Activated CD4-positive, alpha-beta T cell treated with anti-CD3 and anti-CD28 coated beads, Interleukin-10, Interleukin-2, amounts not matched to agents 100 ng/mL and 50 ng/mL, durations not matched to agents 16 hours and 8 hours (primary cell): ENCODE results near the gene SWT1.
A peak's percentile ranks its signal among the peaks of the same experiment; 100 is the strongest.
"Not testable (repeated sequence)": the region's sequence is repeated elsewhere in the genome, so short reads cannot be mapped to it uniquely, and the experiment has no call there.

ENCODE experiments used
- DNase-seq: peaks from one replicate; pipeline ENCODE4 v3.0.0-alpha.2; 2020

SWT1 gene

DNA sequence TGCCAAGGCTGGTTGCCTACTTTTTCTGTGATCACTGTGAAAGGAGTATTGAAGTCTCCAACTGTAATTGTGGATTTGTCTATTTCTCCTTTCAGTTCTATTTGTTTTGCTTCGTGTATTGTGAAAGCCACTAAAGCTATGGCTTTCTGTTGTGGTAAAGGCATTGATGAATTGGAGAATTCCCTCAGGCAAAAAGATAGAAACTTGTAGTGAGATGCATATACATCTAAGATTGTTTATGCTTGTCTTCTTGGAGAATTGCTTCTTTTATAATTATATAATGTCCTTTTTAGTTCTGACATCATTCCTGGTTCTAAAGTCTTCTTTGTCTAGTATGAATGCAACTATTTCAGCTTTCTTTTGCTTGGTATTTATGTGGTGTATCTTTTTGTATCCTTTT is 36.8 kb downstream of the SWT1 start:
- no peak for DNase-seq

DNA sequence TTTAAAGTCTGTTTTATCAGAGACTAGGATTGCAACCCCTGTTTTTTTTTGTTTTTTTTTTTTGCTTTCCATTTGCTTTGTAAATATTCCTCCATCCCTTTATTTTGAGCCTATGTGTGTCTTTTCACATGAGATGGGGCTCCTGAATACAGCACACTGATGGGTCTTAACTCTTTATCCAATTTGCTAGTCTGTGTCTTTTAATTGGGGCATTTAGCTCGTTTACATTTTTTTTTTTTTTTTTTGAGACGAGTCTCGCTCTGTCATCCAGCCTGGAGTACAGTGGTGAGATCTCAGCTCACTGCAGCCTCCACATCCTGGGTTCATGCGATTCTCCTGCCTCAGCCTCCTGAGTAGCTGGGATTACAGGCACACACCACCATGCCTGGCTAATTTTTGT is 41.7 kb downstream of the SWT1 start:
- not testable (repeated sequence) for DNase-seq

DNA sequence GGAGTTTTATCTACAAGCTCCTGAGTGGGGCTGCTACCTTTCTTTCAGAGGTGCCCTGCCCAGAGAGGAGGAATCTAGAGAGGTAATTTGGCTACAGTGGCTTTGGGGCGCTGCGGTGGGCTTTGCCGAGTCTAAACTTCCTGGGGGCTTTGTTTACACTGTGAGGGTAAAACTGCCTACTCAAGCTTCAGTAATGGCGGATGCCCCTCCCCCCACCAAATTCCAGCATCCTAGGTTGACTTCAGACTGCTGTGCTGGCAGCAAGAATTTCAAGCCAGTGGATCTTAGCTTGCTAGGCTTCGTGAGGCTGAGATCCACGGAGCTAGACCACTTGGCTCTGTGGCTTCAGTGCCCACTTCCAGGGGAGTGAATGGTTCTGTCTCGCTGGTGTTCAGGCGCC is 43.9 kb downstream of the SWT1 start:
- no peak for DNase-seq

DNA sequence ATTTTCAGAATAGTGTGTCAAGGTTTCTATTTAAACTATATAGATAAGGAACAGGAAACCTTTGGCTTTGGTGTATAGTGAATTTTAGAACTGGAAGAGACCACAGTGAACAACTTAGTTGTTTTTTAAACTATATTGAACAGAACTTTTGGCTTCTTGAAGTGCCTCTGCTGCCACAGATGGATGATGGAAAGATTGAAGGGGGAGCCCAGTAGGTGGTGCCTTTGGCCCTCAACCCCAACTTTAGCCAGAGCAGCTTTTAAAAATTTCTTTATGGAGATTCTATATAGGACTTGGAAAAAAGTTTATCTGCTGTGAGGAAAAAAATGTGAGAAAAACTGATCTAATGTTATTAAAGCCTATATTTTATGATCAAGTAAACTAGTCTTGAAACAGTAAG is 50.2 kb downstream of the SWT1 start:
- DNase-seq = no peak

DNA sequence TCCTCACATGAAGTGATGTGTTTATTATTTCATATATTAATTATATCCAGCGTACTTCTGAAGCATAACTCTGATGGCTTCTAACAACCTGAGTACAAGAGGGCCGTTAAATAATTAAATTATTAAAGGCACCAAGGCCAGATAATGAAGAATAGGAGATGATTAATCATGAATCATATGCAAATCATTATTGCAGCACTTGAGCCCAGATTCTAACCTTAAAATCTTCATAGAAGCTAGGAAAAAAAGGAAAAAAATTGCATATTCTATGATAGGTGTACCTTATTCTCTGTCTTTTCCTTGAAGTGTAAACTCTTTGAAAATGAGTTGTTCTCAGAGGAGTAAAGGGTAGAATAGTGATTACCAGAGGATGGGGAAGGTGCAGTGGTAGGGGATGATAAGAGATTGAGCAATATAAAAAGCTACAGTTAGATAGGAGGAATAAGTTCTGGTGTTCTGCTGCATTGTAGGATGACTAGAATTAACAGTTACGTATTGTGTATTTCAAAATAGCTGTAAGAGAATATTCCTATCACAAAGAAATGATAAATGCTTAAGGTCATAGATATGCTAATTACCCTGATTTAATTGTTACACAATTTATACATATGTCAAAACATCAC is 51.1 kb downstream of the SWT1 start:
- DNase-seq = no peak

DNA sequence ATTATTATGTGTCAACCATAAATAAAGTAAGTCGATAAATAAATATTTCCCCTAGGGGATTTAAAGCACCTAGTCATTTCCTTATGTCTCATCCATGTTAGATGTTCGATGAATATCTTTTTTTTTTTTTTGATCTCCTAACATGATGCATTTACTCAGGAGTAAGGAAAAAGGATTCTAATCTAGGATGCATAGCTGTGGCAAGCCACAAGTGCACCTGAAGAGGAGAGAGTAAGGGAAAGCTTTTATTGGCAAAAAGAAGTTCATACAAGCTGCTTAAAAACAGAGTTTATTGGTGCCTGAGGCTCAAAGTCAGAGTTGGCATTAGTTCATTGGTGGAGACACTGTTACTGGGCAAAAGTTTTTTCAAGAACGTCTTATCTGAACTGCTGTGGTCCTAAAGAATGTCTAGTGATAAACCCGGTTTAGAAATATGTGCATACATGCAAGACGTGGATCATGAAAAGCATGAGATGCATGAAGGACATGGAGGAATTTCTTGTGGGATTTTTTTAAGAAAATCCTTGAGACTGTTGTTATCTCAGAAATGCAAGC is 51.7 kb downstream of the SWT1 start:
- DNase-seq = no peak

DNA sequence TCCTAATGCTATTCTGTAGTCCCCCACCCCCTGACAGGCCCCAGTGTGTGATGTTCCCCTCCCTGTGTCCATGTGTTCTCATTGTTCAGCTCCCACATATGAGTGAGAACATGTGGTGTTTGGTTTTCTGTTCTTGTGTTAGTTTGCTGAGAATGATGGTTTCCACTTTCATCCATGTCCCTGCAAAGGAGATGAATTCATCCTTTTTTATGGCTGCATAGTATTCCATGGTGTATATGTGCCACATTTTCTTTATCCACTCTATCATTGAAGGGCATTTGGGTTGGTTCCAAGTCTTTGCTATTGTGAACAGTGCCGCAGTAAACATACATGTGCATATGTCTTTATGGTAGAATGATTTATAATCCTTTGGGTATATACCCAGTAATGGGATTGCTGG is 52.4 kb downstream of the SWT1 start:
- not testable (repeated sequence) for DNase-seq

DNA sequence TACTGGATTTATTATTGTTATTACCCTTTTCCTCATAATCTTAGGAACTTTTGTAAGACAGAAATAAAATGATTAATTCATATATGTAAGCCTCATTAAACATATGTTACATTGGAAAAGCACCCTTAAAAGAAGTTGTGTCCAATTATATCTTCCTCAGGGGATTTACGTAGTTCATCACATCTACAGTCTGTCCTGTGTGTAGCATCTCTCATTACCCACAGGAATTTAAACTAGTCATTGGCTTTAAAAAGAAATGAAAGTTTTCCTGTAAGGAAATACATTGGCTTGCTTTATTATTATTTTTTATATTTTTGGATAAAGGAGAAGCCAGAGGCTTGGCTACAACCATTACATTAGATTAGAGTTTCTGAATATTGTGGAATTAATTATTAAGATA is 56.1 kb downstream of the SWT1 start:
- no peak for DNase-seq

DNA sequence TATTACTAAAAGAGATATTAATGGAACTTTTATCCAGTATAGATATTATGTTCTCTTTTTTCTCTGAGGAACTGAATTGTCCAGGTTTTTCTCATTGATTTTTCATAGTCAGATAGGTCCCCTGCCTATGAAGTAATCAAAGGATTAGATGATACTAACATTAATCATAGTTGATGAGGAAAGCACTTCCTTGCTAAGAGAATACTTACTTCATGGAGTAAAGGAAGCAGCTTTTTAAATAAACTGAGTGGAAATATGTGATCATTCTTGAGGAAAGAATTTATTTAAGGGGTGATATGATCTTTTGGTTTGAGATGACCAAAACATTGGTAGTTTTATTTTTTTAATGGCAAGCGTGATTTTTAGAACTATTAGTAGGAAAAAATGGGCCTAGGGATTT is 58.9 kb downstream of the SWT1 start:
- no peak for DNase-seq

DNA sequence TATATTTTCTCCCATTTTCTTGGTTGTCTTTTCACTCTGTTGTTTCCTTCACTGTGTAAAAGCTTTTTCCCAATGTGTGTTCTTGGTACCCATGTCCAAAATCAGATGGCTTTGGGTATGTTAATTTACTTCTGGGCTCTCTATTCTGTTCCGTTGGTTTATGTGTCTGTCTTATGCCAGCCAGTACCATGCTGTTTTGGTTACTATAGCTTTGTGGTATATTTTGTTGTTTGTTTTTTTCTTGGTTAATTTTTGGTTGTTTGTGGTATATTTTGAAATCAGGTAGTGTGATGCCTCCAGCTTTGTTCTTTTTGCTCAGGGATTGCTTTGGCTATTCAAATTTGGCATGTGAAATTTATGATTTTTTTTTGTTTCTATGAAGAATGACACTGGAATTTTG is 67.2 kb downstream of the SWT1 start:
- DNase-seq = no peak

DNA sequence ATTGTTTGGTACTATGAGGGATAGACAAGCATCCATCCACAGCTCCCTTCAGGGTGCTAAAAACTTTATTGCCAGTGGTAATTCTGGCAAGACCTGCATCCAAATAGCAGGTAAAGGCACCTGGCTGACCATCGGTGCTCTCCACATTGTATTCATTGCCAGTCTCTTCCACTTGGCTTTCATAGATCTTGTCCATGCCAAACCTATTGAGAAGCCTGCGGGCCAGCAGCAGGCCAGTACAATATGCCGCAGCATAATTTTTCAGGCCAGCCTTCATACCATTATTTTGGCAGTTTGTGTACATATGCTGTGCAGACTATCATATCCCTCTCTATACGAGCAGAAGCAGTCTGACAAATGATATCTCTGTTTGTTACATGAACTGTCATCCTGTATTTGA is 70.2 kb downstream of the SWT1 start:
- DNase-seq = no peak

DNA sequence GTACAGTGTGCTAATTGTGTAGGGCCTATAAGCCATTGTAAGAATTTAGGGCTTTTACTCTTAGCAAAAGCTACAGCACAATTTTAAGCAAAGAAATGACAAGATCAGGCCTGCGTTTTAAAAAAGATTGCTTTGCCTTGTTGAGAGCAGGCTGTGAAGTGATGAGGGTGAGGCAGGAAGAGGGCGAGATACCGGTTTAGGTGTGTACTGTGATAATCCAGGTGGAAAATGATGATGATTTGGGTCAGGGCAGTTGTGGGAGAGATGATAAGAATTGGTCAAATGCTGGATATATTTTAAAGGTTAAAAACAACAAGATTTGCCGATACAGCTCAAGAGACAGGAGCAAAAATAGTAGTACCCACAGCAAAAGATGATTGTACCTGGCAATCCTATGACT is 72.0 kb downstream of the SWT1 start:
- no peak for DNase-seq

DNA sequence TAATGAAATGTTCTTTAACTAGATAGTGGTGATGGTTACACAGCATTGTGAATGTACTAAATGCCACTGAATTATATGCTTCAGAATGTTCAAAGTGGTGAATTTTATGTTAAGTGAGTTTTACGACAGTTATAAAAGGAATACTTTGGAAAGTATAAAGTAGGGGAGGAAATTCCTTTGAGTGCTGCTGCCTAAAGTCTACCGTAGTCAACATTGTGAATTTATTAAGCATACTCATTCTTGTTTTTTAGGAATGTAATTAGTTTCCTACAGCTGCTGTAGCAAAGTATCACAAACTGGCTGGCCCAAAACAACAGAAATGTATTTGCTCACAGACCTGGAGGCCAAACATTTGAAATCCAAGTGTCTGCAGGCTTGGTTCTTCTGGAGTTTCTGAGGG is 73.0 kb downstream of the SWT1 start:
- DNase-seq = no peak

DNA sequence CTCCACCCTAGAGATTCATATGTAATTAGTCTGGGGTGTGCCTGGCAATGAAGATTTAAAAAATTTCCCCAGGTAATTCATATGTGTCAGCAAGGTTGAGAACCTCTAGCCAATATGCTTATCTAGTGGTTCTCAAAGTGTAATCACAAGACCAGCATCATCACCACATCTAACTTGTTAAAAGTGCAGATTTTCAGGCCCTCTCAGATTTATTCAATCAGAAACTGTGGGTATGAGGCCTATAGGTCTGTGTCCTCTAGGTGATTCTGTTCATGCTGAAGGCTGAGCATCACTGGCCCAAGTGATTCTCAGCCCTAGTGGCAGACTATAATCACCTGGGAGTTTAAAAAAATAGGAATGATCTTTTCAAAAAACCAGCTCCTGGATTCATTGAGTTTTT is 75.9 kb downstream of the SWT1 start:
- no peak for DNase-seq

DNA sequence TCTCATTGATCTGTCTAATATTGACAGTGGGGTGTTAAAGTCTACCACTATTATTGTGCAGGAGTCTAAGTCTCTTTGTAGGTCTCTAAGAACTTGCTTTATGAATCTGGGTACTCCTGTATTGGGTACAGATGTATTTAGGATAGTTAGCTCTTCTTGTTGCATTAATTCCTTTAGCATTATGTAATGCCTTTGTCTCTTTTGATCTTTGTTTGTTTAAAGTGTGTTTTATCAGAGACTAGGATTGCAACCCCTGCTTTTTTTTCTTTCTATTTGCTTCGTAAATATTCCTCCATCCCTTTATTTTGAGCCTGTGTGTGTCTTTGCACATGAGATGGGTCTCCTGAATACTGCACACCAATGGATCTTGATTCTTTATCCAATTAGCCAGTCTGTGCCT is 77.2 kb downstream of the SWT1 start:
- not testable (repeated sequence) for DNase-seq

DNA sequence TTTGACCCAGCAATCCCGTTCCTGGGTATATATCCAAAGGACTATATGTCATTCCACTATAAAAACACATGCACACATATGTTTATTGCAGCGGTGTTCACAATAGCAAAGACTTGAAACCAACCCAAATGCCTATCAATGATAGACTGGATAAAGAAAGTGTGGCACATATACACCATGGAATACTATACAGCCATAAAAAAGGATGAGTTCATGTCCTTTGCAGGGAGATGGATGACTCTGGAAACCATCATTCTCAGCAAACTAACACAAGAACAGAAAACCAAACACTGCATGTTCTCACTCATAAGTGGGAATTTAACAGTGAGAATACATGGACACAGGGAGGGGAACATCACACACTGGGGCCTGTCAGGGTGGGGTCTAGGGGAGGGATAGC is 80.2 kb downstream of the SWT1 start:
- not testable (repeated sequence) for DNase-seq

DNA sequence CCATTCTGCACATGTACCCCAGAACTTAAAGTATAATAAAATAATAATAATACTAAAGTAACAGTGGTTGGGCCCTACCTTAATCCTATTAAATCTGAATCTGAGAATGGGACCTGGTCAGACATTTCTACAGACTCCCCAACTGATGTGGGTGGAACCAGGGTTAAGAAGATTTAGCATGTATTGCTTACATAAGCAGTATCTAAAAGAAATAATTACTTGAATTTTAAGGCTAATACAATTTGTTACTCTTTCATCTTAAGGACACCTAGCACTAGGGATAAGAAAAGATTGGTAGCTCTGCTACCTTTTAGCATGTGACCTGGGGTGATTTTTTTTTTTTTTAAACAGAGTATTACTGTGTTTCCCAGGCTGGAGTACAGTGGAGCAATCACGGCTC is 80.7 kb downstream of the SWT1 start:
- no peak for DNase-seq

DNA sequence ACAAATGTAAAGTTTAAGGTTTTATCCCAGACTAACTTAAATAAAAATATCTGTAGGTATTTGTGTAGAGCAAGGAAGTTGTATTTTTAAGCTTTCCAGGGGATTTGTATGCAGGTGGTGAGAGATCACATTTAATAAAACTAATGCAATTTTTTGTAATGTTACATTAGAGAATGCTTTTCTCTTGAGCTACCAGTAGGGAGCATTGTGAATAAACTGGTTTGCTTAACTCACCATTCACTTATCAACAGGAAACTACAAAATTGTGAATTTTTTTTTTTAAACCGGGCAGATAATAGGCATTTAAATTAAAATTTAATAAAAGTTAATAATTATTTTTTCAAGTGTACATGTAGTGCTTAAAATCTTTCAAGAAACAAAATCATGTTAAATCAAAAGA is 81.5 kb downstream of the SWT1 start:
- DNase-seq = no peak

DNA sequence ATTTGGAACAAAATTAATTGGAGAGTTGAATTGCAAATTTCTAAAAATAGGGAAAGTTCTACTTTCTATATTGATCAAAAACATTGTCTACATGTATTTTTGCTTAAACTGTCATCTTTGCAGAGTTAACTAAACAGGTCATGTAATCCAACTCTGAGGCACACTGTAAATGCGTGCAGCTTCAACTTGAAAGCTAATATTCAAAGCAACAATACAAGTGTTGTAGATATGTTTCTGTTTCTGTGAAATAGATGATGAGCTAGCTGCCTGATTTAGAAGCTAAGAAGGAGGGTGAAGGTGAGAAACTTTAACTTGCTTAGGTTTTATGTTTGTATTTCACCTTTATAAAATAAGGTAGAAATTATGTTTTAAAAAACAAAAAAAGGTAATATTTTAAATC is 82.9 kb downstream of the SWT1 start:
- DNase-seq = no peak

DNA sequence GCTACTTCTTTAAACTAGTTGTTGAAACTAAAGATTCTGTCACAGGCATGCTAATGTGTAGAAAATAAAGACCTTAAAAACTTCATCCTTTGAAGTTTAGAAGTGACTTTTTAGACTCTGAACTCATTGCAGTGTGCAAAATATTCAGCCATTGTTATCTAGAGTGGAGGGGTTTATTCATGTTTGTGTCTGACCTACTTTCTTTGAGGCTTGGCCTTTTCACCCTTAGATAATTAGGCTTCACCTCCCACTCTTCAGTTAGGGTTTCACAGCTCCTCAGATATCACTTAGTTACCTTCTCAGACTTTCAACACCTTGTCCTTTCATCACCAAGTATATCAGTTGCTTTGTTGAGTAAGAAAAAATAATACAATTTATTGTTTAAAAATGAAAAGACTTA is 84.2 kb downstream of the SWT1 start:
- DNase-seq = no peak

DNA sequence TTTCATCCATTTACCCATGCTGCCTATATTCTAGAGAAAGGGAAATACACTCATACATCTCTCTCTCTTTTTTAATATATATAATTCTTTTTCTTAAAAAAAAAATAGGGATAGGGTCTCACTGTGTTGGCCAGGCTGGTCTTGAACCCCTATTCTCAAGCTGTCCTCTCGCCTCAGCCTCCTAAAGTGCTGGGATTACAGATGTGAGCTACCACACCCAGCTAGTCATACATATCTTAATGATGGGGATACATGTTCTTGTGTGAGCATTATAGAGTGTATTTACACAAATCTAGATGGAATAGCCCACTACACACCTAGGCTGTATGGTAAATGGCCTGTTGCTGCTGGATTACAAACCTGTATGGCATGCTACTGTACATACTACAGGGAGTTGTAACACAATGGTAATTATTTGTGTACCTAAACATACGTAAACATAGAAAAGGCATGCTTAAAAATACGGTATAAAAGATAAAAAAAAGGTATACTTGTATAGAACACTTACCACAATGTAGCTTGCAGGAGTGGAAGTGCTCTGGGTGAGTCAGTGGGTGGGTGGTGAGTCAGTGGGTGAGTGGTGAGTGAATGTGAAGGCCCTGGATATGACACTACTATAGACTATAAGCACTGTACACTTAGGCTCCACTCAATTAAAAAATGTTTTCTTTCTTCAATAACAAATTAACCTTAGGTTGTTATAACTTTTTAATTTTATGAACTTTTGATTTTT is 87.2 kb downstream of the SWT1 start:
- peak; percentile 29 for DNase-seq

DNA sequence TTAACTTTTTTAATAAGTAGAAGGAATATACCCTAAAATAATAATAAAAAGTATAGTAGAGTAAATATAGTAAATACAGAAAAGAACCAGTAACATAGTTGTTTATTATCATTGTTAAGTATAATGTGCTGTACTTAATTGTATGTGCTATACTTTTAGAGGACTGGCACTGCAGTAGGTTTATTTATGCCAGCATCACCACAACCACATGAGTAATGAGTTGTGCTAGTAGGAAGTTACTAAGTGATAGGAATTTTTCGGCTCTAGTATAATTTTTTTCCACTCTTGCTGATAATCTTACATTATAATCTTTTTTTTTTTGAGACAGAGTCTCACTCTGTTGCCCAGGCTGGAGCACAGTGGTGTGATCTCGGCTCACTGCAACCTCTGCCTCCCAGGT is 88.5 kb downstream of the SWT1 start:
- no peak for DNase-seq

DNA sequence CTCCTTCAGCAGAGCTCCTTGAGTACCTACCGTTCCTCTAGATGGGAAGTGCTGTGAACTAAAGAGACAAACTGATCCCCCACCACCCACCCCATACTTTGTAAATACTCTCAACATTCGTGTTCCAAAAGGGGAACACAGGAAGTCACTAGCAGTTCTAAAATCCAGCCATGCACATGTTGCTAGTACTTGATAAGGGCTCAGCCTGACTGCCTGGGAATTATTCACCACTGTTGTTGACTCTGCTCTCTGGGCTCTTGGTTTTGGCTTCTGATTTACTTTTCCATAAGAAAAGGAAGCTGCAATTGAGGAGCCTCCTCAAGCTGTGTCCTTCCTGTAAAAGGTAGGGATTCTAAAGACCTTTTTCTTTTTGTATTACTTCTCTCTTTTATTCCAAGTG is 92.6 kb downstream of the SWT1 start:
- DNase-seq = no peak

DNA sequence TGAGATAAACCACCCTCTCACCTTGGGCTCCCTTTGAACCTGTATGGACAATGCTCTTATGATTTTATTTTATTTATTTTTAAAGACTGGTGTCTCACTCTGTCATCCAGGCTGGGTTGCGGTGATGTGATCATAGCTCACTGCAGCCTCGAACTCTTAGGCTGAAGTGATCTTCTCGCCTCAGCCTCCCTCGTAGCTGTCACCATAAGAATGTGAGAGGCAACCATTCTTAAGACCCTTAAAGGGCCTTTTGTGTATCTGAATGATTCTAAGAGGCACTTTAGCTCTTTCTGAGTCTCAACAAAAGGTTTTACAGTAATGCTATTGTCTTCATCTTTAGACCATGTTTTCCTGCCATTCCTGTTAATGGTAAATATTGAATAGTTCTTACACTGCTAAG is 93.1 kb downstream of the SWT1 start:
- no peak for DNase-seq

DNA sequence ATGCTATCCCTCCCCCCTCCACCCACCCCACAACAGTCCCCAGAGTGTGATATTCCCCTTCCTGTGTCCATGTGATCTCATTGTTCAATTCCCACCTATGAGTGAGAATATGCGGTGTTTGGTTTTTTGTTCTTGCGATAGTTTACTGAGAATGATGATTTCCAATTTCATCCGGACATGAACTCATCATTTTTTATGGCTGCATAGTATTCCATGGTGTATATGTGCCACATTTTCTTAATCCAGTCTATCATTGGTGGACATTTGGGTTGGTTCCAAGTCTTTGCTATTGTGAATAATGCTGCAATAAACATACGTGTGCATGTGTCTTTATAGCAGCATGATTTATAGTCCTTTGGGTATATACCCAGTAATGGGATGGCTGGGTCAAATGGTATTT is 95.0 kb downstream of the SWT1 start:
- DNase-seq = not testable (repeated sequence)
